Measurements from ENCODE around the gene HIVEP1.

HIVEP1 gene

DNA sequence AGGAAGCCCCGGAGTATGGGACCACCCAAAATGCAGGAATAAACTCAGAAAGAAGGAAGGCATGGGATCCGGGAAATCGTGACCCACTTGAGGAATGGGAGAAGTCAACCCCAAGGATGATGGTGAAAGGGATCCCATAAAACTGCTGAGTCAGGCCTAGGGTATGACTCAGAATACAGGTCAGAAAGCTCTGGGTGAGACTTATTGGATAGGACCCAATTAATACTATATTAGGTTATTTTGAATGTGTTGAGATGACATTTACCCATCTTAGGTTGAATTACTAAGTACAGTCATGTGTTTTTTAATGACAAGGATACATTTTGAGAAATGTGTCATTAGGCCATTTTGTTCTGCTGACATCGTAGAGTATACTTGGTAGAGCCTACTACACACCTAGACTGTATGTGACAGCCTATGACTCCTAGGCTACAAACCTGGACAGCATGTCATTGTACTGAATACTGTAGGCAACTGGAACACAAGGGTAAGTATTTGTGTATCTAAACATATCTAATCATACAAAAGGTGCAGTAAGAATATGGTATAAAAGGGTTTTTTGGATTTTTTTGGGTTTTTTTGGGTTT lies 17.1 kb upstream of the HIVEP1 start:
- Histone ChIP-seq H3K4me1 (ENCODE audit: control insufficient read depth, insufficient read depth, low read length) (no peaks in the 10 kb centered on the region), H3K27ac (ENCODE audit: low read length) (no peak overlapping the region), H3K27me3 (ENCODE audit: control insufficient read depth in 1 of 2, insufficient read depth in 2 of 2, low read length in 2 of 2) (no peaks in the 10 kb centered on the region), H3K9me3 (ENCODE audit: control insufficient read depth in 2 of 2, low read length in 2 of 2) (no peaks in the 10 kb centered on the region), H3K9ac (ENCODE audit: low read length in 2 of 2) (no peak overlapping the region), H3K36me3 (ENCODE audit: control insufficient read depth in 2 of 2, insufficient read depth in 2 of 2, low read length in 2 of 2) (no peaks in the 10 kb centered on the region), H3K4me3 (ENCODE audit: low read length in 2 of 2) (no peak overlapping the region)

DNA sequence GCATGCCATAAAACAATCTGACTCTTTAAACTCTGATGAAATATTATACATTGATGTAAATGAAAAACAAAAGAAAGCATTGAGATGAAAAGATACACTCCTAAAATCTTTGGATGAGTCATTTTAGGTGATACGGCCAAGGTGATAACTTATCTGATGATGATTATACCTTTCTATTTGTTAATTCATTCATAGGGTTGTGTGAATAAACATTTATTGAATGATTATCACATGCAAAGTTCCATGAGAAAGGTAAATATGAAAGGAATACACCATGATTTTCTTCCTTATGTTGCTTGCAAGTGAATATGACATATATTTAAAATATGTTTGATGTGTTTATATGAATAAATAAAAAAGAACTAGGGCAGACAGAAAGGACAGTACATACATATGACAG lies 15.4 kb upstream of the HIVEP1 start:
- H3K9me3 ChIP-seq (ENCODE audit: control insufficient read depth in 2 of 2, low read length in 2 of 2): no peaks in the 10 kb centered on the region
- H3K36me3 ChIP-seq (ENCODE audit: control insufficient read depth in 2 of 2, insufficient read depth in 2 of 2, low read length in 2 of 2): no peaks in the 10 kb centered on the region
- no peaks in the 10 kb centered on the region for H3K4me1 ChIP-seq (ENCODE audit: control insufficient read depth, insufficient read depth, low read length)
- no peaks in the 10 kb centered on the region for H3K27me3 ChIP-seq (ENCODE audit: control insufficient read depth in 1 of 2, insufficient read depth in 2 of 2, low read length in 2 of 2)
- H3K4me3 ChIP-seq (ENCODE audit: low read length in 2 of 2): no peak overlapping the region
- H3K27ac ChIP-seq (ENCODE audit: low read length): no peak overlapping the region
- H3K9ac ChIP-seq (ENCODE audit: low read length in 2 of 2): no peak overlapping the region

DNA sequence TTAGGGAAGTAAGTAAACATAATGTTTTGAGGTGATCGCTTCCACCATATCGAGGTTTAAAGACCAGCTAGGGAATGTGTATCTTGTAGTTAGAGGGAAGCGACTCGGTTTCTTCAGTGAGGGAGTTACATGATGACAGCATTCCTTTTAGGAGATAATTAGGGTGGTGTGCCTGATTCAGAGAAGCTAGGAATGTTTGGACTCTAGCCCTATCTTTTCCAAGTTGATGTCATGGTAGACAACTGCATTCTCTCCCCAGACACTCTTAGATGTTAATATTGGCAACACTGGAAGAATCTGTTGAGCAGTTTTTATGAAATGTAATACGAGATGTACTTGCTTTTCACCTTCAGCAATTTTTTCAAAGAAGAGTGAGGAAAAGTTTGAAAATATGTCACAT lies 12.9 kb upstream of the HIVEP1 start:
- no peaks in the 10 kb centered on the region for H3K9me3 ChIP-seq (ENCODE audit: control insufficient read depth in 2 of 2, low read length in 2 of 2)

DNA sequence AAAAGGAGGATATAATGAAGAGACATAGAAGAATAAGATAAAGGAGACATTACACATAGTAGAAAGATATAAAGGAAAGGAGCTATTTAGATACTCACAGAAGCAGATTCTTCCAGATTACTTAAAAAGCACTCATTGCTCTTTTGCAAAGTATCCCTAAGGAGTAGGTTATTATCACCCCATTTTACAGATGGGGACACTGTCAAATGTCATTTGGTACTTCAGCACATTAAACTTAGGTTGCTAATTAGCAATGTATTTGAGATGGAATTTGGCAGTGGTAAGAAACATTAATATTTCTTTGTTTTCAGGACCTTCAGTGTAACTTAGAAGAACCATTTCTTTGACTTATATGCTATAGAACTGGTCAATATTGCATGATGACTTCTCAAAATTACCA lies 11.9 kb upstream of the HIVEP1 start:
- H3K27me3 ChIP-seq (ENCODE audit: control insufficient read depth in 1 of 2, insufficient read depth in 2 of 2, low read length in 2 of 2): no peaks in the 10 kb centered on the region
- no peaks in the 10 kb centered on the region for H3K4me1 ChIP-seq (ENCODE audit: control insufficient read depth, insufficient read depth, low read length)
- no peaks in the 10 kb centered on the region for H3K36me3 ChIP-seq (ENCODE audit: control insufficient read depth in 2 of 2, insufficient read depth in 2 of 2, low read length in 2 of 2)
- no peak overlapping the region for H3K4me3 ChIP-seq (ENCODE audit: low read length in 2 of 2)
- no peaks in the 10 kb centered on the region for H3K9me3 ChIP-seq (ENCODE audit: control insufficient read depth in 2 of 2, low read length in 2 of 2)
- H3K9ac ChIP-seq (ENCODE audit: low read length in 2 of 2): no peak overlapping the region
- no peak overlapping the region for H3K27ac ChIP-seq (ENCODE audit: low read length)

More for the DNA sequence above, 12.9 kb upstream of the HIVEP1 start:
- Histone ChIP-seq H3K36me3 (ENCODE audit: control insufficient read depth in 2 of 2, insufficient read depth in 2 of 2, low read length in 2 of 2) (no peaks in the 10 kb centered on the region), H3K4me1 (ENCODE audit: control insufficient read depth, insufficient read depth, low read length) (no peaks in the 10 kb centered on the region), H3K27me3 (ENCODE audit: control insufficient read depth in 1 of 2, insufficient read depth in 2 of 2, low read length in 2 of 2) (no peaks in the 10 kb centered on the region), H3K27ac (ENCODE audit: low read length) (no peak overlapping the region), H3K4me3 (ENCODE audit: low read length in 2 of 2) (no peak overlapping the region), H3K9ac (ENCODE audit: low read length in 2 of 2) (no peak overlapping the region)

DNA sequence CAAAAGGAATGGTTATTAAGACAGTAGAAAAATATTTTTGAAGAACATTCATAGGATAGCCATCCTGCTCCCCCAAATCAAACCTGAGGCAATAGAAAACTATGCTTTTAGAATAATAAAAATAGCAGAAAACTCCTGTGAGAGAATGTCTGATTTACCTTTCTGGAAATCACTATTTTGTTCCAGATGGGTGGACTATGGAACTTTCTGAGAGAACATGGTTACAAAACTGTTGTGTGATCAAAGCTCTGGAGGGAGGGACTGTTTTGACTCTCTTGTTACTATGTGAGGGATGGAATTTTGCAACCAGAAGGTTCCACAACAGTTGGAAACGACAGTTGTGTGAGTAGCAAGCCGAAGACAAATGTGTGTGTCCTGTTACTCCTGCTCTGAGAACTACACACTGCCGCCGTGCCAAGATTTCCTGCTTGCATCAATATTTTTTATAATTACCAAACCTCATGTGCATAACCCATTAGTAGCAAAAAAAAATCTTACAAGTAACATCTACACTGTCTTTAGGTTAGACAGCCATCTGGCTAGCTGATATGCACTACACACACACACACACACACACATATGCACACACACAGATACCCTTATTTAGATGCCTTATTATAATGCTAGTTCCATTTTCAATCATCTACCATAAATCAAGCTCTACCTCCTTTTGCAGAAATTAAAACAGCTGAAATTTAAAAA lies 11.0 kb upstream of the HIVEP1 start:
- Histone ChIP-seq H3K9ac (ENCODE audit: low read length in 2 of 2) (no peak overlapping the region), H3K9me3 (ENCODE audit: control insufficient read depth in 2 of 2, low read length in 2 of 2) (no peaks in the 10 kb centered on the region), H3K36me3 (ENCODE audit: control insufficient read depth in 2 of 2, insufficient read depth in 2 of 2, low read length in 2 of 2) (no peaks in the 10 kb centered on the region), H3K4me1 (ENCODE audit: control insufficient read depth, insufficient read depth, low read length) (no peaks in the 10 kb centered on the region), H3K27me3 (ENCODE audit: control insufficient read depth in 1 of 2, insufficient read depth in 2 of 2, low read length in 2 of 2) (no peaks in the 10 kb centered on the region), H3K27ac (ENCODE audit: low read length) (no peak overlapping the region), H3K4me3 (ENCODE audit: low read length in 2 of 2) (no peak overlapping the region)

DNA sequence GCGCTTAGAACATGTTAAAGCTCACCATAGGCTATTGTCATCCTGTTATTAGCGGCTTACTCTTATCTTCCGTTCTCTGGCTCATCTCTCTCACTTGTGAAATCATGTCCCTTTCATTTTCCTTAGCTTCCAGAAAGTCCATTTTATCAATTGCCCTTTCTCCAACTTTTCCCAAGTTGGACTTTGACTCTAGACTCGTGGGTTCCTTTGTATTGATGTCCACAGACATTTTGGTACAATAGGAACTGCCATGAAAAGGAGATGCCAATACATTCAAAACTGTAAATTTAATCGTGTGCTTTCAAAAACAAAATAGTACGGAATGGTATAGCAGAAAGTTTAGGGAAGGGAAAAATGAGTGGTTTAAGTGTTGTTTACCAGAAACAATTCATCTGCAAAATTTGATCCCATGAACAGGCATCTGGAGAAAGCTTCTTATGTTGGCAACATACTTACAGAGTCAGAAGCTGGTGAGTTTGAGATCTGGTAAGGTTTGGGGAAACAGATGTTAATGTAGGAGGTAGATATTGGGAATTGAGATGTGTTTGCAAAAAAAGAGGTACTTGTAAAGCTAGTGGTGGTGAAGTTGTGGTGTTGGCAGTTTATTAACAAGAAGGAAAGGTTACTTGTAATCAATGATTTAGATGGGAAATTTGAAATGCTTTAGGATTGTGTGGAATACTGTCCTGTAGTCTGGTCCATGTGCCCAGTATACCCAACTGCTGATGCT lies 10.2 kb upstream of the HIVEP1 start:
- no peak overlapping the region for H3K27ac ChIP-seq (ENCODE audit: low read length)

DNA sequence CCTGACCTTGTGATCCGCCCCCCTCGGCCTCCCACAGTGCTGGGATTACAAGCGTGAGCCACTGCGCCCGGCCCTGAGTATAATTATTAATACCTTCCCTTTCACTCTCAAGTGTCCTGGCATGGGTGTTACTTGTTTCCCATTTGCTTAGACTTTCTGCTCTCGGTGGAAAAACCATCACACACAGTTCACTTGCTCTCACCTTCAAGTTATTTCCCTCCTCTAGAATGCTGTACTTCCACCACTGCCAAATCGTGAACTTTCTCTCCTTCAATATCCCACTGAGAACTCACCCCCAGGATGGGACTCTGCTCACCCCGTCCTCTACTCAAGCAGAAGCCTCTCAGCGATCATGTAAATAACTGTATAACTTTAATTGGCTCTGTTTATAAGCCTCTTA lies 4.6 kb upstream of the HIVEP1 start:
- Histone ChIP-seq H3K9me3 (ENCODE audit: control insufficient read depth in 2 of 2, low read length in 2 of 2) (no peaks in the 10 kb centered on the region), H3K4me3 (ENCODE audit: low read length in 2 of 2) (no peak overlapping the region), H3K9ac (ENCODE audit: low read length in 2 of 2) (no peak overlapping the region), H3K36me3 (ENCODE audit: control insufficient read depth in 2 of 2, insufficient read depth in 2 of 2, low read length in 2 of 2) (no peaks in the 10 kb centered on the region), H3K27ac (ENCODE audit: low read length) (no peak overlapping the region), H3K27me3 (ENCODE audit: control insufficient read depth in 1 of 2, insufficient read depth in 2 of 2, low read length in 2 of 2) (no peaks in the 10 kb centered on the region), H3K4me1 (ENCODE audit: control insufficient read depth, insufficient read depth, low read length) (peaks cover 8% of the 10 kb centered on the region)

More for the DNA sequence above, 10.2 kb upstream of the HIVEP1 start:
- no peaks in the 10 kb centered on the region for H3K4me1 ChIP-seq (ENCODE audit: control insufficient read depth, insufficient read depth, low read length)
- H3K4me3 ChIP-seq (ENCODE audit: low read length in 2 of 2): no peak overlapping the region
- H3K9me3 ChIP-seq (ENCODE audit: control insufficient read depth in 2 of 2, low read length in 2 of 2): no peaks in the 10 kb centered on the region
- no peaks in the 10 kb centered on the region for H3K36me3 ChIP-seq (ENCODE audit: control insufficient read depth in 2 of 2, insufficient read depth in 2 of 2, low read length in 2 of 2)
- H3K9ac ChIP-seq (ENCODE audit: low read length in 2 of 2): no peak overlapping the region
- H3K27me3 ChIP-seq (ENCODE audit: control insufficient read depth in 1 of 2, insufficient read depth in 2 of 2, low read length in 2 of 2): no peaks in the 10 kb centered on the region

DNA sequence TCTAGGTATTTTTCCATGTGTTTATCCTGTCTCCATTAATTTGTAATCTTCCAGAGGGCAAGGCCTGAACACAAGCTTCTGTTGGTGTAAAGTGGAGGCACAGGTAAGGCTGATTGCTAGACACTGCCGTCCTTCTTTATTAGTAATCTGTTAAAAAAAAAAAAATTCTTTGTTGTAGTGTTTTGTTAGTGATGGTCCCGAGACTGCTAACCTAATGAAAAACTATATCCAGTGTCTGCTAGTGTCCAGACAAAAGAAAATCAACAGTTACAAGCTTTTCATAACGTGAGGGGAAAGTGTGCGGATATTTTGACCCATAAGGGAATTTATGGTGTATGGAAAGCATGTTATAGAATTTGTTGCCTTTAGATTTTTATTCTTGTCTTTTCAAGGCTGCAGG lies 4.2 kb upstream of the HIVEP1 start:
- H3K4me1 ChIP-seq (ENCODE audit: control insufficient read depth, insufficient read depth, low read length): peaks cover 8% of the 10 kb centered on the region
- no peaks in the 10 kb centered on the region for H3K27me3 ChIP-seq (ENCODE audit: control insufficient read depth in 1 of 2, insufficient read depth in 2 of 2, low read length in 2 of 2)
- peak overlapping the region; percentile 79 to 81 for H3K4me3 ChIP-seq (ENCODE audit: low read length in 2 of 2)
- no peaks in the 10 kb centered on the region for H3K9me3 ChIP-seq (ENCODE audit: control insufficient read depth in 2 of 2, low read length in 2 of 2)
- H3K36me3 ChIP-seq (ENCODE audit: control insufficient read depth in 2 of 2, insufficient read depth in 2 of 2, low read length in 2 of 2): no peaks in the 10 kb centered on the region
- H3K9ac ChIP-seq (ENCODE audit: low read length in 2 of 2): peak overlapping the region in 1 of 2 donors; percentile 84
- peak overlapping the region; percentile 84 for H3K27ac ChIP-seq (ENCODE audit: low read length)

DNA sequence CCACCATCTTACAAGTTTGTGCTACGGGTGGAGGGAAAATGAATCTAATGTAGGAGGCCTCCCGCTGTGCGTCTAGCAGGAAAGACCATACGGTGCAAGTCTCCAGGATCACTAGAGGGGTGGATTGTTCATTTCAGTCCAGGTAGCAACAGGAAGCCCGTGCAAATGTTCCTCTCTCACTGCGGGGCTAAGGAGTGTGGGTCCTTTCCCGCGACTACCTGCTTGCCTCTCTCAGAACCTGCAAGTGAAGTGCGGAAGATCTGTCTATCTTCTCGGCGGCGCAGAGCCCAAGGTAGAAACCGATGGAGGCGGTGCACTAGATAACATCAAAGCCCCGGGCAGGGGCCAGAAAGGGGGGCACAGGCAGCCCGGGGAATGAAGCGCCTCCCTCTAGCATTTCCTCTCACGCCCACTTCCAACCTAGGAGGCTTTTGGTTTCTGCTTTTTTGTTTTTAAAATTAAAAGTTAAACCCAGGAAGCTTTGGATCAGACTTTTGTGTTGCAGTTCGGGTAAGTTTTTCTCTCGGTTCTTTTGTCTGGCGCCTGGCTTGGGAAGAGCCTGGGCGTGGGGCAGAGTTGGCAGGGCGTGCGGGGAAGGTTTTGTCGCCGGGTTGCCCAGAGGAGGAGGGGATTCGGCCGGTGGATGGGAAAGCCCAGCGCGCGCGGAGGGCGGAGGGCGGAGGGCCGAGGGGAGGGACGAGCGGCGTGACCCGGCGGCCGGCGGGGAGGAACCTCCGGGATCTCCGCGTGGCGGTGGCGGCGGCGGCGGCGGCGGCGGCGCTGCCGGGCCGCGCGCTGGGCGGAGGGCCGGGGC lies 3.5 kb upstream of the HIVEP1 start:
- H3K27ac ChIP-seq (ENCODE audit: low read length): peak overlapping the region; percentile 84
- no peaks in the 10 kb centered on the region for H3K9me3 ChIP-seq (ENCODE audit: control insufficient read depth in 2 of 2, low read length in 2 of 2)
- H3K4me1 ChIP-seq (ENCODE audit: control insufficient read depth, insufficient read depth, low read length): peaks cover 11% of the 10 kb centered on the region
- H3K27me3 ChIP-seq (ENCODE audit: control insufficient read depth in 1 of 2, insufficient read depth in 2 of 2, low read length in 2 of 2): no peaks in the 10 kb centered on the region
- peak overlapping the region; percentile 79 to 81 for H3K4me3 ChIP-seq (ENCODE audit: low read length in 2 of 2)
- no peaks in the 10 kb centered on the region for H3K36me3 ChIP-seq (ENCODE audit: control insufficient read depth in 2 of 2, insufficient read depth in 2 of 2, low read length in 2 of 2)
- H3K9ac ChIP-seq (ENCODE audit: low read length in 2 of 2): peak overlapping the region; percentile 72 to 84

DNA sequence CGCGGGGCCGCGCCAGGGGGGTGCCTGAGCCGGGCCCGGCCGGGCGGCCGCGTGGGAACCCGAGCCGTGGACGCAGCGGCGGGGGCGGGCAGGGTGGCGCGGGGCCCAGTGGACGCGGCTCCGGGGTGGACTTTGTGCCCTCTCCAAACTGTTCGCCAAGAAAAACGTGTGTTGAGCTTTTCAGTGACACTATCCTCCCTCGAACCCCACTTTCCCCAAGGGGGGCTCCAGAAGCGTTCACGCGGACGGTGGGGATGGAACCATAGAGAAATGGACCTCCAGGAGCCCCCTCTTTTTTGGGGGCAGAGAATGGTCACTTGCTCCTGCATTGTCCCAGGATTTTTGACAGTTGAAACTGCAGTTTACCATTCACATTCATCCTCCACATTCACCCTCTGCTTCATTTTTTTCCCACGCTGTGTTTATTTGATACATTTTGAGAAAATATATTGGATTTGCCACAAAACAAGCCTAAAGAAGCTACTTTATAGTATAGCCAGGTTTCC lies 2.9 kb upstream of the HIVEP1 start:
- Histone ChIP-seq H3K4me3 (ENCODE audit: low read length in 2 of 2) (peak overlapping the region; percentile 59 to 77), H3K9ac (ENCODE audit: low read length in 2 of 2) (peak overlapping the region; percentile 69 to 81), H3K27me3 (ENCODE audit: control insufficient read depth in 1 of 2, insufficient read depth in 2 of 2, low read length in 2 of 2) (no peaks in the 10 kb centered on the region), H3K27ac (ENCODE audit: low read length) (peak overlapping the region; percentile 69), H3K4me1 (ENCODE audit: control insufficient read depth, insufficient read depth, low read length) (peaks cover 11% of the 10 kb centered on the region), H3K9me3 (ENCODE audit: control insufficient read depth in 2 of 2, low read length in 2 of 2) (no peaks in the 10 kb centered on the region), H3K36me3 (ENCODE audit: control insufficient read depth in 2 of 2, insufficient read depth in 2 of 2, low read length in 2 of 2) (no peaks in the 10 kb centered on the region)

Data from stomach smooth muscle (tissue), 2 donors.